NB4 (cell line): ENCODE measurements around the gene HLCS.

Experiments used
- CTCF ChIP-seq: IDR thresholded peaks from one replicate; pipeline ENCODE4 v1.5.1; 2012; ENCODE audit warnings: low read depth, low read length
- MAX ChIP-seq: IDR thresholded peaks from 2 replicates; pipeline ENCODE4 v1.6.1; 2011; ENCODE audit warnings: low read depth, low read length
- MYC ChIP-seq: IDR thresholded peaks from 2 replicates; pipeline ENCODE4 v1.6.1; 2011; ENCODE audit warnings: low read depth, low read length
- POLR2A ChIP-seq: IDR thresholded peaks from 2 replicates; pipeline ENCODE4 v1.6.1; 2011; ENCODE audit warnings: mild to moderate bottlenecking; ENCODE audit not compliant: insufficient read length; ENCODE audit errors: extremely low read depth

GRCh38 chr21:36988536-36988935 lies 22.1 kb upstream of the HLCS start:
- TF ChIP-seq CTCF = no peak
- no peak for TF ChIP-seq POLR2A
- no peak for TF ChIP-seq MYC
- no peak for TF ChIP-seq MAX
